Glomerular endothelial cell (primary cell): ENCODE data around the gene TMEM59. TPM values are rescaled to one million over a fixed set of nuclear protein-coding genes. Genes with fewer than 3 reads are reported as not detected.
"Not testable (repeated sequence)": the region's sequence is repeated elsewhere in the genome, so short reads cannot be mapped to it uniquely, and the experiment has no call there.

Experiments
- DNase-seq: peaks from one replicate; pipeline ENCODE4 v3.0.0-alpha.2; 2011; ENCODE audit warnings: low read depth, low spot score; ENCODE audit errors: extremely low read depth
- total RNA-seq: library from RNA; depleted of rRNA; stranded (reverse); fragments of >200 nt; gene quantifications from 2 replicates; pipeline ENCODE4 v1.2.3, GENCODE V29; 2015

Gene TMEM59
- total RNA-seq, 1 donor from 2014 or later: 185 TPM

GRCh38 chr1:54013393-54014008, 39.5 kb downstream of the TMEM59 start:
- DNase-seq: no peak

- no peak for DNase-seq
These were observed 40.1 kb downstream of the TMEM59 start for GRCh38 chr1:54012863-54013262.

- no peak for DNase-seq
These were observed 41.0 kb downstream of the TMEM59 start for GRCh38 chr1:54012008-54012325.

GRCh38 chr1:54011316-54012007, 41.5 kb downstream of the TMEM59 start:
- DNase-seq: no peak

GRCh38 chr1:54010415-54011117, 42.4 kb downstream of the TMEM59 start:
- no peak for DNase-seq

GRCh38 chr1:54009406-54009805, 43.6 kb downstream of the TMEM59 start:
- no peak for DNase-seq

GRCh38 chr1:54008876-54009275, 44.1 kb downstream of the TMEM59 start:
- DNase-seq: no peak

- DNase-seq: no peak
These were observed 45.4 kb downstream of the TMEM59 start for GRCh38 chr1:54007613-54008012.

- DNase-seq: no peak
These were observed 46.5 kb downstream of the TMEM59 start for GRCh38 chr1:54006508-54006907.

- DNase-seq: no peak
These were observed 48.4 kb downstream of the TMEM59 start for GRCh38 chr1:54004481-54005049.

GRCh38 chr1:54003750-54004480, 49.1 kb downstream of the TMEM59 start:
- not testable (repeated sequence) for DNase-seq

GRCh38 chr1:54003249-54003646, 49.8 kb downstream of the TMEM59 start:
- DNase-seq: no peak

GRCh38 chr1:54002544-54003248, 50.3 kb downstream of the TMEM59 start:
- DNase-seq: no peak

- DNase-seq: no peak
These were observed 51.4 kb downstream of the TMEM59 start for GRCh38 chr1:54001591-54001990.

- DNase-seq: no peak
These were observed 53.1 kb downstream of the TMEM59 start for GRCh38 chr1:53999920-54000319.

- DNase-seq: no peak
These were observed 54.8 kb downstream of the TMEM59 start for GRCh38 chr1:53998223-53998622.

- no peak for DNase-seq
These were observed 57.3 kb downstream of the TMEM59 start for GRCh38 chr1:53995683-53996082.

GRCh38 chr1:53994516-53994915, 58.5 kb downstream of the TMEM59 start:
- DNase-seq: not testable (repeated sequence)

GRCh38 chr1:53992085-53992874, 60.7 kb downstream of the TMEM59 start:
- DNase-seq: no peak

GRCh38 chr1:53987880-53988279, 65.1 kb downstream of the TMEM59 start:
- DNase-seq: no peak
